Measurements from ENCODE around the gene VWA5B2. TPM values are rescaled to one million over a fixed set of nuclear protein-coding genes. Genes with fewer than 3 reads are reported as not detected.

Gene VWA5B2
- total and polyA plus RNA-seq, 9 of the 15 experiments (the other 6 are each of a cell fraction or from before 2014, with no cell fraction given): 0.04 TPM; not detected in 8

GRCh38 chr3:184198509-184198908 lies 30.9 kb upstream of the VWA5B2 start:
- Histone ChIP-seq H3K4me2 (ENCODE audit: insufficient read depth, low read length) (no peak overlapping the region), H3K4me3 (no peak overlapping the region), H3K9me3 (replicated peaks; ENCODE audit: control insufficient read depth, insufficient read depth, low read depth, low read length) (no peaks in the 10 kb centered on the region), H3K4me1 (replicated peaks in 1 of 2; ENCODE audit: control insufficient read depth in 2 of 2, insufficient read depth in 2 of 2, low read length in 2 of 2) (no peaks in the 10 kb centered on the region), H3K9ac (ENCODE audit: insufficient read depth in 1 of 2, low read depth in 2 of 2, low read length in 2 of 2) (no peak overlapping the region), H3K36me3 (ENCODE audit: control insufficient read depth, insufficient read depth, low read length) (peaks cover 21% of the 10 kb centered on the region; the same call in 2 of the 3 replicates), H2AFZ (ENCODE audit: low read depth, low read length) (no peak overlapping the region), H3K9me1 (ENCODE audit: control insufficient read depth, insufficient read depth, low read length) (peaks cover 2% of the 10 kb centered on the region), H3K27me3 (ENCODE audit: control insufficient read depth in 2 of 2, insufficient read depth in 2 of 2, low read length in 2 of 2) (peaks cover 8 to 14% of the 10 kb centered on the region in 2 experiments; a peak in 4 of 5 replicates), H4K20me1 (replicated peaks; ENCODE audit: control insufficient read depth, insufficient read depth, low read length) (0 out of 2 replicates have a peak, but pooled peaks cover 4% of the 10 kb centered on the region), H3K79me2 (ENCODE audit: control insufficient read depth, insufficient read depth, low read length) (no peaks in the 10 kb centered on the region), H3K27ac (ENCODE audit: extremely low read depth, low read depth, low read length) (no peak overlapping the region)
- ATAC-seq (peak; percentile 60), DNase-seq (ENCODE audit: extremely low read depth in 1 of 4, low spot score in 3 of 4) (no peak), FAIRE-seq (no peak)
- intact Hi-C loops (cut with micrococcal nuclease): no loop called here
- POLR2A ChIA-PET: interaction anchor here (0.6 to 1.3 kb wide), 2 partner anchors 12 to 20 kb away, joined by 3 read pairs; no protein-coding TSS in a partner anchor
- no TSS peak for BruUV-seq (replicated peaks)
- in situ Hi-C loops (cut with MboI): no loop called here
- WGBS (ENCODE audit: insufficient coverage, low coverage, missing lambda C conversion rate): 34% methylated on average over 8 of the region's 9 CpGs
- CTCF ChIA-PET (ENCODE audit: low intra/inter-chr PET ratio): no interaction called here
- TF ChIP-seq NUFIP1 (IDR thresholded peaks at IDR 0.05; ENCODE audit: partially characterized antibody) (no peak), GATAD2A (IDR thresholded peaks at IDR 0.05) (no peak), RAD21 (CRISPR knock-in tag; conservative IDR thresholded peaks at IDR 0.05 in 1 of 2, IDR thresholded peaks at IDR 0.05 in 1 of 2) (peak in 1 of 2 experiments; percentile 41; a peak in 2 of 4 replicates), THRAP3 (IDR thresholded peaks at IDR 0.05; ENCODE audit: borderline replicate concordance) (no peak), CEBPZ (IDR thresholded peaks at IDR 0.05; ENCODE audit: borderline replicate concordance, low read depth, low read length) (no peak), NEUROD1 (IDR thresholded peaks at IDR 0.05; ENCODE audit: borderline replicate concordance, low read depth, low read length, partially characterized antibody) (no peak), CTCF (IDR thresholded peaks at IDR 0.05 in 2 of 3, conservative IDR thresholded peaks at IDR 0.05 in 1 of 3; ENCODE audit: insufficient read depth in 2 of 3, low read depth in 1 of 3, low read length in 3 of 3) (peak in 2 of 3 experiments; percentile 4 to 25; a peak in 2 of 6 replicates), BHLHE40 (IDR thresholded peaks at IDR 0.05; ENCODE audit: low read length) (no peak)

All from K562 (cell line).